GM19099 (cell line): ENCODE results near the gene MAPKAPK2.

ENCODE experiments used
- POLR2A ChIP-seq: IDR thresholded peaks from 3 replicates; pipeline ENCODE4 v1.6.1; 2011; ENCODE audit warnings: low read depth; ENCODE audit not compliant: insufficient read length; ENCODE audit errors: extremely low read depth

MAPKAPK2 gene

GRCh38 chr1:206702803-206703202, 18.1 kb downstream of the MAPKAPK2 start:
- no peak for TF ChIP-seq POLR2A

- TF ChIP-seq POLR2A = no peak
Observed at GRCh38 chr1:206703661-206704060, 19.0 kb downstream of the MAPKAPK2 start.

DNA sequence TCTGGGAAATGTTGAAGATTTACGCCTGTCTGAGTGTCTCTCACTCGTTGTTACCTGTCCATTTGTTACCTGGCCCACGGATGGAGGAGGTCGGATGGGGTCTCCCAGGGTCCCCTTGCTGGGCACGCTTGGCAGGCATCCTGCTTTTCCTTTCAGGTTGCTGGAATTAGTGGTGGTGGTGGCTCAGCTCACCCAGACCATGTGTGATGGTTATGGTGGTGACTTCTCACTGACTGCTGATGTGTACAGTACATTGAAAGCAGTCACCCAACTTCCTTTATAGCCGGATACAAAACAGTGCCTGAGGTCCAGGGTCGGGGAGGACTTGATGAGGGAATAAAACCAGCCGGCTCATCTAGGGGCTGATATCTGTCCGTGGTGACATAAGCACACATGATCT, 19.5 kb downstream of the MAPKAPK2 start:
- TF ChIP-seq POLR2A = no peak

DNA sequence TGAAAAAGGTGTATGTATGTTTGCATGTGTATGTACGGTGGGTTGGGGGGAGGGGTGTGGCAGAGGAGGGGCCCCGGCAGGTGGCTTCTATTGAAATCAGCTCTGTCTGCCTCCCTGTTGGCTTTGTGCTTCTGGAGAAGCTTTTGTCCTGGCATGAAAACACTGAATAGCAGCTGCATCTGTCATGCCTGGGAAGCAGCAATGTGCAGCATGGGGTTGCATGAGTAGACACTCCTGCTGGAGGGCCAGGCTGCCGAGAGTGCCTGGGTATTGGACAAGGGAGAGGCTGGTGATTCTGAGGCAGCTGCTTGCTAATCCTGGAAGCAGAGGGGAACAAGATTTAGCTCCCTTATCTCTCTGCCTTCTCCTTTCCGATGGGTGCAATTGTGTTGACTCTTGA, 20.5 kb downstream of the MAPKAPK2 start:
- TF ChIP-seq POLR2A = no peak

DNA sequence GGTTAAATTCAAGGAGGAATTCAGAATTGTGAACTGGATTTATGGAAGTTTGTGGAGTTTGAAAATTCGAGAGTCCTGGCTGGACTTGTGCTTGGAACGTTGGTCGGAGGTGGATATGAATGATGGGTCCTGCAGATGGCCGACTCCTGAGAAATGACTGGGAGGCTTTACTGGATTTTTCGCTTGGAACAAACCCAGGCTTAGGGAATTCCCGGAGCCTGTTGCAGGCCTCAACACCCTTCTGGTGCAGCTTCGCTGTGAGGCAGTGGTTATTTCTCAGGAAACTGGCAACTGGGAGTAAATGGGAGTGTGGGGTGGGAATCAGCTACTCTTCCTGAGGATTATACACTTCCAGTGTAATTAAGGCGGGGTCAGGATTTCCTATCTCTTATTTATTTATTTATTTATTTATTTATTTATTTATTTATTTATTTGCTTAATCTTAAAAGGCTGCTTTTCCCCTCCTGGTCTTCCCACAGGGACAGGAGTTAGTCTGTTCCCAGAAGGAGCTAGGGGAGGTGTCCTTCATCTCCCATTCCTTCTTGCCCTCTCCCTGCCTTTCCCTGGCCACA, 21.1 kb downstream of the MAPKAPK2 start:
- TF ChIP-seq POLR2A = no peak

DNA sequence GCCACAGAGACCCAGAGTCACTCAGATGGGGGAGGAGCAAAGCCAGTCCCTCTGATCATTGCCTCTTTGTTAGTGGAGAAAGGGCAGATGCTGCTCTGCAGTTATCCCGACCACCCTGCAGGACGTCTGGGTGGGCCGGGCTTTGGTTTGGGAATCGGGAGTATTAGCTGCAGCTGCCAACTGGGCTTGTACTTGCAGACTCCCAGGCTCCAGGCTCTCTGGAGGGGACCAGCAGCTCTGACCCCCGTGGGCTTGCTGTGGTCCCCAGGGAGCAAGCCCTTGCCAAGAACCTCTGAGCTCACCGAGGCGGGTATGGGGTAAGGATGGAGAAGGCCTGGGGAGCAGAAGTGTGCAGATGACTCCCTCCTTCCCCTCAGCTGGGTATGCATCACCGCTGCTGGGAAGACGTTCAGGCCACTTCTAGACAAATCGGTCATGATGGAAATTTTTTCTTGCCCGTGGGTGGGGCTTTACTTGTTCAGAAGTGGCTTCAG, 21.6 kb downstream of the MAPKAPK2 start:
- no peak for TF ChIP-seq POLR2A

- TF ChIP-seq POLR2A = no peak
Observed at GRCh38 chr1:206706806-206707366, 22.2 kb downstream of the MAPKAPK2 start.

- no peak for TF ChIP-seq POLR2A
Observed at GRCh38 chr1:206708058-206708457, 23.4 kb downstream of the MAPKAPK2 start.

- no peak for TF ChIP-seq POLR2A
Observed at GRCh38 chr1:206708882-206709281, 24.2 kb downstream of the MAPKAPK2 start.

DNA sequence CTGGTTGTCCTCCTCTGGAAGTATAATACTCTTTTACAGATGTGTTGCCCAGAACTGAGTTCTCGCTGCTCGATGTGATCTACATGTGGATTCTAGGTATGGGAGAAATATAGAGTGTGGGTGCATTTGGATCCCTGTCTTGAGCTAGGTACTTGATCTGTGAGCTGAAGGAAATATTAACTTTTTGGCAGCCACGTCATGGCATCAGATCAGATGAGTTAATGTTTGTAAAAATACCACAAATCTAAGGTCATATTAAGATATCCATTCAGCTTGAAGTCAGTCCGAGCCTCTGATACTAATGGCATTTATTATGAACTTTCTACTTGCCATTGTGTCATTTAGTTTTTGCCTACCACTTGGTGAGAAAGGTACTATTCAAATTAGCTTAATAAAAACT, 24.6 kb downstream of the MAPKAPK2 start:
- TF ChIP-seq POLR2A = no peak

- no peak for TF ChIP-seq POLR2A
Observed at GRCh38 chr1:206709772-206710459, 25.2 kb downstream of the MAPKAPK2 start.

GRCh38 chr1:206710460-206710823, 25.7 kb downstream of the MAPKAPK2 start:
- TF ChIP-seq POLR2A = no peak

DNA sequence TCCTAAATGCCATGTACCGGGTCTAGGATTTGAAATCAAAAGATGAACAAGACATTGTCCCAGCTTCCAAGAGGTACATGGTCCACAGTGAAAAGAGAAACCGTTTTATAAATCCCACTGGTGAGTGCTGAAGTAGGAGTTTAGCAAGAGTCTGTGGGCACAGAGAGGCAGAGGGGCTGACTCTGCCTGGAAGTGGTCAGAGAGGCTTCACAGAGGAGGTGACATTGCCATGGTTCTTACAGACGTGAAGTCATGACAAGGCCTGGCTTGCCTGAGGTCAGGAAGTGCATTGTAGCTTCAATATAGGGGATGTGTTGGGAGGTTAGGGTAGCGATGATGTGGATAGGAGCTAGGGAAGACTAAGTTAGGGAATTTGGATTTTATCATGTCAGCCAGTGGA, 28.4 kb downstream of the MAPKAPK2 start:
- no peak for TF ChIP-seq POLR2A

GRCh38 chr1:206713910-206714312, 29.2 kb downstream of the MAPKAPK2 start:
- no peak for TF ChIP-seq POLR2A

- no peak for TF ChIP-seq POLR2A
Observed at GRCh38 chr1:206714331-206715058, 29.8 kb downstream of the MAPKAPK2 start.

- TF ChIP-seq POLR2A = no peak
Observed at GRCh38 chr1:206715120-206715519, 30.4 kb downstream of the MAPKAPK2 start.
